DOHH2 (cell line): Measurements from ENCODE around the gene AGXT.

Experiments used
- H3F3A ChIP-seq: fragments of 200-600 bp; sonication (generic), shearing (Covaris generic); 2 replicates; pipeline ENCODE4 v1.6.0; 2016; ENCODE audit warnings: antibody characterized with exemption, mild to moderate bottlenecking; ENCODE audit not compliant: control insufficient read depth, insufficient read depth
- H3K27ac ChIP-seq: fragments of 200-600 bp; sonication (generic); 2 replicates; pipeline ENCODE4 v1.5.1; 2014; ENCODE audit warnings: low read depth, mild to moderate bottlenecking, low read length, moderate library complexity
- H3K27me3 ChIP-seq: fragments of 200-600 bp; sonication (generic); 2 replicates; pipeline ENCODE4 v1.6.1; 2014; ENCODE audit warnings: mild to moderate bottlenecking, low read length, mixed read lengths; ENCODE audit not compliant: control insufficient read depth
- H3K36me3 ChIP-seq: fragments of 200-600 bp; sonication (generic); 2 replicates; pipeline ENCODE4 v1.6.1; 2014; ENCODE audit warnings: mild to moderate bottlenecking, low read length, moderate library complexity, mixed read lengths; ENCODE audit not compliant: control insufficient read depth
- H3K4me1 ChIP-seq: fragments of 200-600 bp; sonication (generic); 2 replicates; pipeline ENCODE4 v1.6.1; 2014; ENCODE audit warnings: mild to moderate bottlenecking, low read length, mixed read lengths; ENCODE audit not compliant: control insufficient read depth
- H3K4me2 ChIP-seq: fragments of 200-600 bp; sonication (generic); 2 replicates; pipeline ENCODE4 v1.6.0; 2014; ENCODE audit warnings: mild to moderate bottlenecking, low read length, moderate library complexity
- H3K4me3 ChIP-seq: fragments of 200-600 bp; sonication (generic); 2 replicates; pipeline ENCODE4 v1.5.1; 2014; ENCODE audit warnings: mild to moderate bottlenecking, low read length, mixed read lengths
- H3K79me2 ChIP-seq: fragments of 200-600 bp; sonication (generic); 2 replicates; pipeline ENCODE4 v1.6.1; 2014; ENCODE audit warnings: mild to moderate bottlenecking, low read length, mixed read lengths; ENCODE audit not compliant: control insufficient read depth
- H3K9me2 ChIP-seq: fragments of 200-600 bp; sonication (generic); replicated peaks from 2 replicates; pipeline ENCODE4 v1.6.1; 2014; ENCODE audit warnings: mild to moderate bottlenecking, low read length, mixed read lengths; ENCODE audit not compliant: control insufficient read depth
- H3K9me3 ChIP-seq: fragments of 200-600 bp; sonication (generic); 2 replicates; pipeline ENCODE4 v1.6.1; 2014; ENCODE audit warnings: antibody characterized with exemption, low read length, mixed read lengths; ENCODE audit not compliant: control insufficient read depth, insufficient read depth
- H4K20me1 ChIP-seq: fragments of 200-600 bp; sonication (generic); 2 replicates; pipeline ENCODE4 v1.6.0; 2014; ENCODE audit warnings: low read depth, mild to moderate bottlenecking, antibody characterized with exemption, low read length, moderate library complexity; ENCODE audit not compliant: control insufficient read depth, insufficient read depth
- CTCF ChIP-seq: fragments of 200-600 bp; sonication (generic); IDR thresholded peaks from one replicate; pipeline ENCODE4 v1.5.1; 2014; ENCODE audit warnings: antibody characterized with exemption, mild to moderate bottlenecking, low read depth, low read length; ENCODE audit not compliant: poor library complexity, severe bottlenecking
- EZH2phosphoT487 ChIP-seq: fragments of 200-600 bp; sonication (generic); IDR thresholded peaks from 2 replicates; pipeline ENCODE4 v1.6.1; 2017; ENCODE audit warnings: borderline replicate concordance, mild to moderate bottlenecking, antibody characterized with exemption, low read length, moderate library complexity, mixed read lengths

Gene AGXT

GRCh38 chr2:240919786-240920782 is 51.5 kb downstream of the AGXT start:
- Histone ChIP-seq H3K27ac (no peak overlapping the region), H3K27me3 (peaks cover 8% of the 10 kb centered on the region), H3K9me2 (no peaks in the 10 kb centered on the region), H3K79me2 (no peaks in the 10 kb centered on the region), H3K4me1 (no peaks in the 10 kb centered on the region; the same call in 1 of the 2 replicates), H3K36me3 (no peaks in the 10 kb centered on the region), H3K4me3 (no peak overlapping the region), H4K20me1 (no peaks in the 10 kb centered on the region), H3K4me2 (no peak overlapping the region), H3F3A (no peaks in the 10 kb centered on the region), H3K9me3 (no peaks in the 10 kb centered on the region)
- TF ChIP-seq EZH2phosphoT487, result no peak
- TF ChIP-seq CTCF, result no peak

- Histone ChIP-seq H3K36me3 (no peaks in the 10 kb centered on the region), H3K4me3 (no peak overlapping the region), H4K20me1 (no peaks in the 10 kb centered on the region), H3F3A (no peaks in the 10 kb centered on the region), H3K9me3 (no peaks in the 10 kb centered on the region), H3K79me2 (no peaks in the 10 kb centered on the region), H3K9me2 (no peaks in the 10 kb centered on the region), H3K4me2 (no peak overlapping the region), H3K27me3 (peaks cover 2% of the 10 kb centered on the region), H3K4me1 (no peaks in the 10 kb centered on the region; the same call in 1 of the 2 replicates), H3K27ac (no peak overlapping the region)
- no peak for TF ChIP-seq EZH2phosphoT487
- no peak for TF ChIP-seq CTCF
These were observed 52.2 kb downstream of the AGXT start for GRCh38 chr2:240920783-240921231.

DNA sequence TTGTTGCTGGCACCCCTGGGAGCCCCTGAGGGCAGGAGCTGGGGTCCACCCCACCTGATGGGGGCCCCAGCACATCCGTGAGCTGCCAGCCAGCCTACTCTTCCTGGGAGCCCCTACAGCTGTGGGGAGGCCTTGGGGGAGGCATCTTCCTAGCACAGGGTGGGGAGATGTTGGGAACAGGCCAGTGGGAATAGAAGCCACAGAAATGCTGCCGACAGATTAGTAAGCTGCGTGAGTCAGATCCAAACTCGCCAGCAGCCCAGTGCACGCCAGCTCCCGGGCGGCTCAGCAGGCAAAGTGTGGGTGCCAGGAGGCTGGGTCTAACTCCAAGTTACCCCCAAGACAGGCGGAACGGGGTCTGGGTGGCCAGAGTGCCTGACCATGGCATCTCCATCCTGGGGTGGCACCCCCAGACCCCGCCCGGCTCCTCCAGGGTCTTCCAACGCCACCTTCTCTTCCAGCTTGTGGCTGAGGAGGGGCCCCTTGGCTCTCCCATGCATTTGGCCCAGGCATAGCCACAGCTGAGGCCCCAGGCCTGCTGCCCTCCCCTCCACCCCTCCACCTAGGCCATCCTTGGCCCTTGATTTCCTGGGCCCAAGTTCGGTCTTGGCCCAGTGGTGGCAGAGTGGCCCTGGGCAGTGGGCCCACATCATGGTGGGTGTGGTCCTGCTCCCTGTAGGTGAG is 52.8 kb downstream of the AGXT start:
- H3K4me2 ChIP-seq, result no peak overlapping the region

More for the DNA sequence above, 52.8 kb downstream of the AGXT start:
- Histone ChIP-seq H3K4me3 (no peak overlapping the region), H4K20me1 (no peaks in the 10 kb centered on the region), H3K36me3 (no peaks in the 10 kb centered on the region), H3K4me1 (no peaks in the 10 kb centered on the region; the same call in 1 of the 2 replicates), H3K9me2 (no peaks in the 10 kb centered on the region), H3K27ac (no peak overlapping the region), H3K79me2 (no peaks in the 10 kb centered on the region), H3K9me3 (no peaks in the 10 kb centered on the region), H3K27me3 (no peaks in the 10 kb centered on the region), H3F3A (no peaks in the 10 kb centered on the region)
- TF ChIP-seq CTCF (no peak), EZH2phosphoT487 (no peak)
